H1 (cell line): ENCODE measurements around the gene RIN1. TPM values are rescaled to one million over a fixed set of nuclear protein-coding genes. Genes with fewer than 3 reads are reported as not detected.
A peak's percentile ranks its signal among the peaks of the same experiment; 100 is the strongest.

ENCODE experiments used
- CTCF ChIA-PET: fragments of 300-600 bp; sonication (Branson Sonifier 250); formaldehyde crosslinking; loops from one replicate; lab custom pipeline; 2021; ENCODE audit not compliant: partially characterized antibody; lab: Charles Lee
- POLR2A ChIA-PET: fragments of 300-600 bp; sonication (Branson Sonifier 250); formaldehyde crosslinking; loops from one replicate; lab custom pipeline; 2021; ENCODE audit warnings: inconsistent platforms; ENCODE audit not compliant: partially characterized antibody; lab: Charles Lee
- DNase-seq, 2 experiments: peaks; one replicate each; pipeline versions ENCODE4 v3.0.0 to v3.0.0-alpha.2; 2010 to 2022; ENCODE audit warnings: low spot score in 2 of 2, low read depth in 1 of 2, mixed read lengths in 1 of 2
- FAIRE-seq: peaks from 2 replicates; lab custom pipeline; 2011; peaks lifted over from hg19 to GRCh38; lab: Jason Lieb, UNC
- H2AFZ ChIP-seq: 2 replicates; pipeline ENCODE4 v1.8.1; 2012; ENCODE audit warnings: low read length, inconsistent platforms
- H2AK5ac ChIP-seq: 2 replicates; pipeline ENCODE4 v1.6.1; 2013; ENCODE audit warnings: low read depth, low read length
- H2BK120ac ChIP-seq: replicated peaks from 2 replicates; pipeline ENCODE3; 2013; ENCODE audit warnings: low read depth, low read length, inconsistent platforms
- H2BK12ac ChIP-seq: 2 replicates; pipeline ENCODE4 v1.6.1; 2013; ENCODE audit warnings: low read depth, low read length
- H2BK15ac ChIP-seq: 2 replicates; pipeline ENCODE4 v1.6.1; 2013; ENCODE audit warnings: low read length
- H2BK20ac ChIP-seq: 2 replicates; pipeline ENCODE4 v1.6.1; 2013; ENCODE audit warnings: low read length
- H2BK5ac ChIP-seq: 2 replicates; pipeline ENCODE4 v1.6.1; 2013; ENCODE audit warnings: low read depth, low read length
- H3K14ac ChIP-seq: 2 replicates; pipeline ENCODE4 v1.6.1; 2013; ENCODE audit warnings: inconsistent platforms; ENCODE audit not compliant: insufficient read length
- H3K18ac ChIP-seq: 2 replicates; pipeline ENCODE4 v1.6.1; 2013; ENCODE audit warnings: low read length; ENCODE audit errors: extremely low read depth
- H3K23ac ChIP-seq: 2 replicates; pipeline ENCODE4 v1.6.1; 2013; ENCODE audit warnings: inconsistent platforms; ENCODE audit not compliant: insufficient read length
- H3K23me2 ChIP-seq: 2 replicates; pipeline ENCODE4 v1.6.1; 2013; ENCODE audit warnings: low read depth, low read length
- H3K27ac ChIP-seq: 2 replicates; pipeline ENCODE4 v1.6.1; 2011; ENCODE audit warnings: low read depth, low read length, inconsistent platforms
- H3K27me3 ChIP-seq, 4 experiments: replicated peaks in 1 of 4; 1 replicate in 1 of 4; 2 replicates in 3 of 4; pipeline versions ENCODE4 v1.6.1 to v1.8.1; 2011 to 2013; ENCODE audit warnings: low read length in 3 of 4, mild to moderate bottlenecking in 3 of 4, inconsistent platforms in 2 of 4, mixed read lengths in 2 of 4, moderate library complexity in 1 of 4; ENCODE audit not compliant: control insufficient read depth in 3 of 4, insufficient read depth in 3 of 4; ENCODE audit errors: extremely low read depth in 1 of 4
- H3K36me3 ChIP-seq, 4 experiments: 2 replicates each; pipeline versions ENCODE4 v1.6.1 to v1.8.1; 2011 to 2013; ENCODE audit warnings: mild to moderate bottlenecking in 4 of 4, low read length in 3 of 4, moderate library complexity in 2 of 4, control low read depth in 1 of 4, inconsistent platforms in 1 of 4; ENCODE audit not compliant: insufficient read depth in 4 of 4, control insufficient read depth in 2 of 4
- H3K4ac ChIP-seq: replicated peaks from 2 replicates; pipeline ENCODE3; 2013; ENCODE audit warnings: low read length, low read depth, mixed read lengths, inconsistent platforms; ENCODE audit not compliant: insufficient read length
- H3K4me1 ChIP-seq, 4 experiments: replicated peaks in 1 of 4; 1 replicate in 1 of 4; 2 replicates in 3 of 4; pipeline versions ENCODE4 v1.6.1 to v1.8.1; 2011 to 2013; ENCODE audit warnings: low read length in 3 of 4, inconsistent platforms in 2 of 4, mixed read lengths in 1 of 4; ENCODE audit not compliant: insufficient read depth in 4 of 4, control insufficient read depth in 3 of 4
- H3K4me2 ChIP-seq, 2 experiments: 2 replicates each; pipeline versions ENCODE4 v1.6.1 to v1.8.1; 2011 to 2013; ENCODE audit warnings: low read depth in 2 of 2, low read length in 2 of 2, control low read depth in 1 of 2, inconsistent platforms in 1 of 2, mild to moderate bottlenecking in 1 of 2; ENCODE audit not compliant: insufficient read depth in 1 of 2
- H3K4me3 ChIP-seq, 4 experiments: fragments of 200-600, 300-600 bp in 1 of 4; sonication (generic), shearing (Covaris generic), sonication (Bioruptor Twin) in 1 of 4; 2 replicates each; pipeline versions ENCODE4 v1.5.1 to v1.8.1; 2011 to 2016; ENCODE audit warnings: low read length in 4 of 4, low read depth in 3 of 4, control low read depth in 2 of 4, inconsistent platforms in 2 of 4, mild to moderate bottlenecking in 2 of 4, mixed read lengths in 1 of 4, moderate library complexity in 1 of 4; ENCODE audit not compliant: insufficient read depth in 2 of 4; ENCODE audit errors: extremely low read depth in 1 of 4
- H3K56ac ChIP-seq: replicated peaks from 2 replicates; pipeline ENCODE3; 2013; ENCODE audit warnings: low read depth, mild to moderate bottlenecking, mixed read lengths, low read length, inconsistent platforms; ENCODE audit not compliant: insufficient read length
- H3K79me1 ChIP-seq: 2 replicates; pipeline ENCODE4 v1.6.1; 2013; ENCODE audit warnings: low read depth, low read length, control low read depth
- H3K79me2 ChIP-seq, 2 experiments: 2 replicates each; pipeline versions ENCODE4 v1.6.1 to v1.8.1; 2012 to 2013; ENCODE audit warnings: low read length in 2 of 2, mild to moderate bottlenecking in 2 of 2, inconsistent platforms in 1 of 2; ENCODE audit not compliant: insufficient read depth in 2 of 2, control insufficient read depth in 1 of 2
- H3K9ac ChIP-seq, 4 experiments: replicated peaks in 1 of 4; 1 replicate in 1 of 4; 2 replicates in 3 of 4; pipeline versions ENCODE4 v1.6.1 to v1.8.1; 2011 to 2013; ENCODE audit warnings: low read depth in 3 of 4, low read length in 3 of 4, control low read depth in 2 of 4, mild to moderate bottlenecking in 2 of 4, moderate library complexity in 2 of 4, inconsistent platforms in 1 of 4; ENCODE audit errors: extremely low read depth in 1 of 4
- H3K9me3 ChIP-seq, 2 experiments: 2 replicates each; pipeline versions ENCODE4 v1.6.1 to v1.8.1; 2012 to 2013; ENCODE audit warnings: mild to moderate bottlenecking in 2 of 2, moderate library complexity in 2 of 2, control low read depth in 1 of 2, inconsistent platforms in 1 of 2, low read depth in 1 of 2, low read length in 1 of 2, mixed read lengths in 1 of 2; ENCODE audit not compliant: insufficient read depth in 2 of 2
- H4K20me1 ChIP-seq, 2 experiments: replicated peaks in 1 of 2; 2 replicates each; pipeline versions ENCODE3 to v1.8.1; 2011 to 2013; ENCODE audit warnings: inconsistent platforms in 2 of 2, low read length in 2 of 2, mild to moderate bottlenecking in 1 of 2; ENCODE audit not compliant: insufficient read depth in 2 of 2, control insufficient read depth in 1 of 2
- H4K5ac ChIP-seq: 2 replicates; pipeline ENCODE4 v1.6.1; 2013; ENCODE audit warnings: low read length, low read depth, mixed read lengths, inconsistent platforms; ENCODE audit not compliant: insufficient read length
- H4K8ac ChIP-seq: 2 replicates; pipeline ENCODE4 v1.8.0; 2013; ENCODE audit warnings: mild to moderate bottlenecking, moderate library complexity, low read length, inconsistent platforms; ENCODE audit not compliant: insufficient read depth; ENCODE audit errors: extremely low read depth
- H4K91ac ChIP-seq: replicated peaks from 2 replicates; pipeline ENCODE3; 2013; ENCODE audit warnings: low read length, mixed read lengths, inconsistent platforms; ENCODE audit not compliant: insufficient read length
- CBX5 ChIP-seq: fragments of 300-800, 300-1000 bp; sonication (generic); IDR thresholded peaks from 2 replicates; pipeline ENCODE4 v1.7.1; 2016; ENCODE audit warnings: antibody characterized with exemption, low read length, low read depth
- CBX8 ChIP-seq: fragments of 300-800, 300-1000 bp; sonication (generic); IDR thresholded peaks from 2 replicates; pipeline ENCODE4 v1.7.1; 2016; ENCODE audit warnings: low read depth, low read length, borderline replicate concordance
- EGR1 ChIP-seq: IDR thresholded peaks from 2 replicates; pipeline ENCODE4 v1.6.1; 2011; ENCODE audit warnings: low read depth, low read length, borderline replicate concordance
- HDAC6 ChIP-seq: IDR thresholded peaks from one replicate; pipeline ENCODE4 v1.7.1; 2012; ENCODE audit warnings: low read depth, mild to moderate bottlenecking, inconsistent platforms, low read length, moderate library complexity
- MAFK ChIP-seq: IDR thresholded peaks from 2 replicates; pipeline ENCODE4 v1.6.1; 2012; ENCODE audit warnings: low read depth, mild to moderate bottlenecking, improper control_type of control experiment, low read length
- RNF2 ChIP-seq: fragments of 200-900, 300-1000 bp; sonication (generic); IDR thresholded peaks from 2 replicates; pipeline ENCODE4 v1.7.1; 2016; ENCODE audit warnings: borderline replicate concordance, low read depth, mild to moderate bottlenecking, antibody characterized with exemption, low read length; ENCODE audit not compliant: poor library complexity, severe bottlenecking; ENCODE audit errors: missing control alignments
- RXRA ChIP-seq: IDR thresholded peaks from 2 replicates; pipeline ENCODE4 v1.6.1; 2011; ENCODE audit warnings: low read depth, mild to moderate bottlenecking, low read length, moderate library complexity; ENCODE audit not compliant: insufficient read depth
- SIRT6 ChIP-seq: IDR thresholded peaks from one replicate; pipeline ENCODE4 v1.7.1; 2012; ENCODE audit warnings: low read length, inconsistent platforms
- TCF12 ChIP-seq: IDR thresholded peaks from 2 replicates; pipeline ENCODE4 v1.6.1; 2011; ENCODE audit warnings: low read depth, mild to moderate bottlenecking, low read length
- ZNF274 ChIP-seq: IDR thresholded peaks from 2 replicates; pipeline ENCODE4 v1.7.0; 2012; ENCODE audit warnings: low read length, borderline replicate concordance; ENCODE audit errors: extremely low read depth
- WGBS, 2 experiments: shearing (Covaris generic) in 1 of 2; methylation state at CpG; one replicate each; pipeline versions ENCODE4 v1.1.6 to v1.1.7; 2013 to 2015; ENCODE audit warnings: low lambda C conversion rate in 2 of 2, mixed read lengths in 2 of 2, inconsistent platforms in 1 of 2, low coverage in 1 of 2, missing lambda C conversion rate in 1 of 2; ENCODE audit not compliant: insufficient replicate concordance in 2 of 2, insufficient coverage in 1 of 2, insufficient read length in 1 of 2; ENCODE audit errors: extremely low coverage in 1 of 2, missing lambda C conversion rate in 1 of 2; 5-methylcytosine and 5-hydroxymethylcytosine counted together
- polyA plus RNA-seq, 7 experiments: library from polyadenylated mRNA; depleted of rRNA in 3 of 7; stranded (reverse) in 5 of 7; unstranded in 2 of 7; fragments of >200 nt in 5 of 7; fragments of 200-250 nt in 2 of 7; gene quantifications; 1 replicate in 5 of 7; 2 replicates in 1 of 7; 4 replicates in 1 of 7; pipeline versions ENCODE4 v1.2.1 to v1.2.3, GENCODE V29; 2011 to 2013; ENCODE audit warnings: missing spikeins in 2 of 7, mixed read lengths in 2 of 7
- total RNA-seq: library from RNA; stranded (reverse); fragmentation: NEBNext Ultra II Directional; extraction: Animal tissue kit (Norgen Biotek cat#: 25700); gene quantifications from 2 replicates; pipeline ENCODE4 v1.2.1, GENCODE V29; 2021

Gene RIN1
- total and polyA plus RNA-seq, 2 of the 8 experiments (the other 6 are each of a cell fraction or from before 2014, with no cell fraction given): 2.5 to 5.4 TPM

- H3K4ac ChIP-seq: peak within 1 kb of the TSS; percentile 99
- H3K14ac ChIP-seq: no peak within 1 kb of the TSS
- peak within 1 kb of the TSS; percentile 90 for H3K18ac ChIP-seq
- FAIRE-seq (no peak), DNase-seq (peak; percentile 92 to 94)
- H4K8ac ChIP-seq: peak within 1 kb of the TSS; percentile 95
- H2BK15ac ChIP-seq: peak within 1 kb of the TSS; percentile 88; the same call in 1 of the 2 replicates
- POLR2A ChIA-PET: interaction anchor here (0.7 to 28.0 kb wide), 11 partner anchors 13 to 369 kb away, joined by 3 to 487 read pairs (median 5); partner anchors contain the start of genes B4GAT1, BANF1, BRMS1 and MRPL11
- H3K27ac ChIP-seq: peak within 1 kb of the TSS; percentile 86
- peak within 1 kb of the TSS; percentile 63 for H4K5ac ChIP-seq
- no peaks in the 10 kb centered on the region for H3K9me3 ChIP-seq
- H3K27me3 ChIP-seq: no peaks in the 10 kb centered on the region
- H3K23ac ChIP-seq: no peak within 1 kb of the TSS
- peaks cover 0 to 16% of the 10 kb centered on the region in 2 experiments; a peak in 2 of 4 replicates for H3K79me2 ChIP-seq
- H2AK5ac ChIP-seq: peak within 1 kb of the TSS; percentile 95; the same call in 1 of the 2 replicates
- H3K9ac ChIP-seq: peak within 1 kb of the TSS; percentile 83 to 89 (median 85)
- peak within 1 kb of the TSS; percentile 90; the same call in 1 of the 2 replicates for H2BK20ac ChIP-seq
- H3K56ac ChIP-seq: peak within 1 kb of the TSS; percentile 98
- CTCF ChIA-PET: interaction anchor here (0.8 to 7.1 kb wide), 7 partner anchors 11 to 104 kb away, joined by 3 to 51 read pairs (median 5); no protein-coding TSS in a partner anchor
- peak within 1 kb of the TSS; percentile 96 for H2BK120ac ChIP-seq
- 1% methylated on average over 17 of the region's 72 CpGs; no CpG with 5 or more reads in 1 of the 2 experiments for WGBS, 2 experiments
- peak within 1 kb of the TSS; percentile 98 for H2BK5ac ChIP-seq
- H4K91ac ChIP-seq: peak within 1 kb of the TSS; percentile 98
- peaks cover 0 to 8% (median 7%) of the 10 kb centered on the region in 4 experiments; a peak in 6 of 7 replicates for H3K4me1 ChIP-seq
- peaks cover 9 to 29% of the 10 kb centered on the region in 2 experiments for H4K20me1 ChIP-seq
- peak within 1 kb of the TSS; percentile 77 to 93 (median 82) for H3K4me3 ChIP-seq
- H2AFZ ChIP-seq: peak within 1 kb of the TSS; percentile 71; the same call in 1 of the 2 replicates
- H3K23me2 ChIP-seq: peaks cover 7% of the 10 kb centered on the region; the same call in 1 of the 2 replicates
- H3K36me3 ChIP-seq: peaks cover 10 to 31% (median 26%) of the 10 kb centered on the region in 4 experiments
- H3K79me1 ChIP-seq: peaks cover 9% of the 10 kb centered on the region; the same call in 1 of the 2 replicates
- peak within 1 kb of the TSS; percentile 76 to 86 for H3K4me2 ChIP-seq
- peak within 1 kb of the TSS; percentile 90; the same call in 1 of the 2 replicates for H2BK12ac ChIP-seq
- no peak for TF ChIP-seq SIRT6
- no peak for TF ChIP-seq CBX5
- TF ChIP-seq RXRA: no peak
- no peak for TF ChIP-seq TCF12
- TF ChIP-seq CBX8: no peak
- TF ChIP-seq HDAC6: no peak
- TF ChIP-seq EGR1: peak; percentile 76
- no peak for TF ChIP-seq RNF2
- TF ChIP-seq MAFK: no peak
- no peak for TF ChIP-seq ZNF274
Measured at GRCh38 chr11:66371627-66372415, 35.6 kb upstream of the RIN1 start, which contains the start of gene SLC29A2. TSS of gene SLC29A2 (minus strand) at chr11:66371760. CDS start at chr11:66371591, 169 bp downstream.
